HCT116 (cell line): ENCODE data around the gene ARHGAP21. TPM values are rescaled to one million over a fixed set of nuclear protein-coding genes. Genes with fewer than 3 reads are reported as not detected.

Experiments used
- ATAC-seq: fragments of 200-7000 bp; cut with Tn5 transposase; 2 replicates; pipeline ENCODE4 v1.9.1; 2020; ENCODE audit warnings: mild to moderate bottlenecking, moderate library complexity
- BruUV-seq: library from RNA; stranded (reverse); fragments of 400-500 nt; replicated peaks from 2 replicates; lab custom pipeline; 2021; lab: Mats Ljungman, UMichigan
- CTCF ChIA-PET: fragments of 300-600 bp; sonication (Branson Sonifier 250); formaldehyde crosslinking; loops from one replicate; lab custom pipeline; 2021; ENCODE audit warnings: antibody characterized with exemption; lab: Charles Lee
- POLR2A ChIA-PET: fragments of 300-600, 350-600 bp; sonication (Branson Sonifier 250); formaldehyde crosslinking; loops from one replicate; lab custom pipeline; 2021; ENCODE audit warnings: antibody characterized with exemption; lab: Charles Lee
- RAD21 ChIA-PET, 2 experiments: fragments of 300-600 bp; sonication (Branson Sonifier 250); formaldehyde crosslinking; loops; one replicate each; lab custom pipeline; 2023; ENCODE audit warnings: low total read pairs in 2 of 2; ENCODE audit not compliant: uncharacterized antibody in 2 of 2, unreplicated experiment in 2 of 2, low non-redundant PET in 1 of 2; lab: Charles Lee
- DNase-seq: peaks from one replicate; pipeline ENCODE4 v3.0.0-alpha.2; 2010; ENCODE audit warnings: low read depth, low spot score
- H2AFZ ChIP-seq: fragments of 200-600 bp; shearing (Covaris generic), sonication (generic); 2 replicates; pipeline ENCODE4 v1.6.1; 2017; ENCODE audit warnings: low read depth, mixed run types, mixed read lengths, antibody characterized with exemption, low read length; ENCODE audit not compliant: poor library complexity, severe bottlenecking
- H3K27ac ChIP-seq: 2 replicates; pipeline ENCODE4 v1.5.1; 2012; ENCODE audit warnings: low read depth, low read length
- H3K27me3 ChIP-seq: fragments of 200-600 bp; sonication (generic); 2 replicates; pipeline ENCODE4 v1.6.1; 2016; ENCODE audit warnings: mixed run types, low read length, mixed read lengths; ENCODE audit not compliant: insufficient read depth
- H3K36me3 ChIP-seq, 2 experiments: fragments of 200-500 bp in 1 of 2; fragments of 200-600 bp in 1 of 2; sonication (Bioruptor generic) in 1 of 2; sonication (generic) in 1 of 2; 2 replicates each; pipeline versions ENCODE4 v1.5.1 to v1.6.1; 2014 to 2016; ENCODE audit warnings: low read length in 2 of 2, inconsistent platforms in 1 of 2, mixed read lengths in 1 of 2, mixed run types in 1 of 2; ENCODE audit not compliant: insufficient read depth in 2 of 2, control insufficient read depth in 1 of 2
- H3K4me1 ChIP-seq, 2 experiments: fragments of 200-600 bp in 1 of 2; sonication (generic) in 1 of 2; 2 replicates each; pipeline versions ENCODE4 v1.5.1 to v1.6.1; 2012 to 2017; ENCODE audit warnings: low read length in 2 of 2, inconsistent platforms in 1 of 2, mild to moderate bottlenecking in 1 of 2, mixed read lengths in 1 of 2, mixed run types in 1 of 2, moderate library complexity in 1 of 2; ENCODE audit not compliant: insufficient read depth in 2 of 2, control insufficient read depth in 1 of 2
- H3K4me2 ChIP-seq: fragments of 200-600 bp; sonication (generic); 2 replicates; pipeline ENCODE4 v1.6.1; 2017; ENCODE audit warnings: mixed run types, low read length, mixed read lengths
- H3K4me3 ChIP-seq, 2 experiments: fragments of 200-600 bp in 1 of 2; sonication (generic) in 1 of 2; replicated peaks in 1 of 2; 2 replicates each; pipeline ENCODE4 v1.5.1; 2011 to 2016; ENCODE audit warnings: low read length in 2 of 2, control low read depth in 1 of 2, low read depth in 1 of 2, mild to moderate bottlenecking in 1 of 2, mixed read lengths in 1 of 2, mixed run types in 1 of 2
- H3K79me2 ChIP-seq: fragments of 200-600 bp; sonication (generic); 2 replicates; pipeline ENCODE4 v1.6.1; 2017; ENCODE audit warnings: mild to moderate bottlenecking, mixed run types, low read length, moderate library complexity, mixed read lengths; ENCODE audit not compliant: insufficient read depth
- H3K9ac ChIP-seq: fragments of 200-600 bp; sonication (generic); 2 replicates; pipeline ENCODE4 v1.6.1; 2016; ENCODE audit warnings: low read length, mixed read lengths
- H3K9me2 ChIP-seq: fragments of 200-600 bp; sonication (generic), shearing (Covaris generic); 2 replicates; pipeline ENCODE4 v1.6.1; 2017; ENCODE audit warnings: mixed run types, mild to moderate bottlenecking, moderate library complexity; ENCODE audit not compliant: insufficient read depth
- H3K9me3 ChIP-seq, 2 experiments: fragments of 200-500 bp in 1 of 2; fragments of 200-600 bp in 1 of 2; sonication (Bioruptor generic) in 1 of 2; sonication (generic) in 1 of 2; 2 replicates each; pipeline ENCODE4 v1.6.1; 2014 to 2017; ENCODE audit warnings: low read length in 2 of 2, mixed read lengths in 2 of 2, inconsistent platforms in 1 of 2, low read depth in 1 of 2, mild to moderate bottlenecking in 1 of 2, mixed run types in 1 of 2, moderate library complexity in 1 of 2; ENCODE audit not compliant: control insufficient read depth in 1 of 2, insufficient read depth in 1 of 2
- H4K20me1 ChIP-seq: fragments of 200-600 bp; sonication (generic), shearing (Covaris generic); 2 replicates; pipeline ENCODE4 v1.6.1; 2017; ENCODE audit warnings: mixed run types, mild to moderate bottlenecking, moderate library complexity; ENCODE audit not compliant: insufficient read depth
- CEBPB ChIP-seq: IDR thresholded peaks from 2 replicates; pipeline ENCODE4 v1.6.1; 2012; ENCODE audit warnings: low read depth
- EZH2 ChIP-seq: fragments of 200-600 bp; sonication (generic); IDR thresholded peaks from 2 replicates; pipeline ENCODE4 v1.6.1; 2017; ENCODE audit warnings: antibody characterized with exemption, mixed run types
- EZH2phosphoT487 ChIP-seq: fragments of 200-600 bp; IDR thresholded peaks from 2 replicates; pipeline ENCODE4 v1.6.1; 2018; ENCODE audit warnings: antibody characterized with exemption, borderline replicate concordance
- POLR2A ChIP-seq: IDR thresholded peaks from 2 replicates; pipeline ENCODE4 v1.7.0; 2011; ENCODE audit warnings: borderline replicate concordance; ENCODE audit not compliant: insufficient read depth, insufficient read length; ENCODE audit errors: extremely low read depth
- POLR2AphosphoS5 ChIP-seq: IDR thresholded peaks from 2 replicates; pipeline ENCODE4 v1.6.1; 2011; ENCODE audit warnings: mild to moderate bottlenecking, low read depth, low read length, moderate library complexity
- RAD21 ChIP-seq: IDR thresholded peaks from 2 replicates; pipeline ENCODE4 v1.6.1; 2012; ENCODE audit warnings: low read depth, mild to moderate bottlenecking
- SRF ChIP-seq: IDR thresholded peaks from 2 replicates; pipeline ENCODE4 v1.6.1; 2012; ENCODE audit warnings: low read depth
- ZFX ChIP-seq: fragments of 450-650 bp; IDR thresholded peaks from 2 replicates; pipeline ENCODE4 v1.6.1; 2017
- intact Hi-C: fragments of 100-400 bp; cut with micrococcal nuclease; formaldehyde crosslinking; loops from 2 replicates; pipeline ENCODE4 v1.10.0; 2022
- total RNA-seq: library from RNA; stranded (reverse); gene quantifications from one replicate; pipeline ENCODE4 v1.2.1, GENCODE V29; 2021; ENCODE audit not compliant: unreplicated experiment
- TF ChIP-seq, protein P1 (sequence below): IDR thresholded peaks from 2 replicates; pipeline ENCODE4 v1.6.1; 2012
- TF ChIP-seq, protein P2 (sequence below): IDR thresholded peaks from 2 replicates; pipeline ENCODE4 v1.6.1; 2012; ENCODE audit warnings: low read depth

ARHGAP21 gene
- total RNA-seq, 1 experiment from 2014 or later: 47.7 TPM

DNA sequence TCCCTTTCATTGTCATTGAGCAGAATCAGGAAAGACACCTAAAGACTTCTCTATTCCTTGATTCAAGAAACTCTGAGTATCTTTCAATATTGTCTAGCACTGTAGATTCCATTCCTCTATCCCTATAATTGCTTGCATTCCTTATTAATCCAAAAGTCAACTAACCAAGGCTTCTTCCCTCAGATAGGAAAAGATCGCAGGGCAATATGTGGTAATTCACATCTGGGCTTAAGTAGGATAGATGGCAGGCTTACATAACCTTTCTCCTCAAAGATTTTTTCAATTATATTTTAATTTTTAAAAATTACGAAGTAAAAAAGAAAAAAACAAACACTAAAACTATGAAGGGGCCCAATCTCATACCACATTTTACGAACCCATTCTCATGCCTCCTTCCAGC is 7.1 kb upstream of the ARHGAP21 start:
- ATAC-seq: no peak

More for the DNA sequence above, 7.1 kb upstream of the ARHGAP21 start:
- no peaks in the 10 kb centered on the region for H3K27me3 ChIP-seq
- no peak overlapping the region for H3K4me2 ChIP-seq
- H3K4me3 ChIP-seq: no peak overlapping the region
- TF ChIP-seq POLR2A: no peak
- TF ChIP-seq, protein P1, sequence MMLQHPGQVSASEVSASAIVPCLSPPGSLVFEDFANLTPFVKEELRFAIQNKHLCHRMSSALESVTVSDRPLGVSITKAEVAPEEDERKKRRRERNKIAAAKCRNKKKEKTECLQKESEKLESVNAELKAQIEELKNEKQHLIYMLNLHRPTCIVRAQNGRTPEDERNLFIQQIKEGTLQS: no peak
- no peak for TF ChIP-seq EZH2
- TF ChIP-seq POLR2AphosphoS5: no peak
- no peak for TF ChIP-seq EZH2phosphoT487
- no peak for TF ChIP-seq ZFX
- TF ChIP-seq RAD21: no peak
- TF ChIP-seq, protein P2, sequence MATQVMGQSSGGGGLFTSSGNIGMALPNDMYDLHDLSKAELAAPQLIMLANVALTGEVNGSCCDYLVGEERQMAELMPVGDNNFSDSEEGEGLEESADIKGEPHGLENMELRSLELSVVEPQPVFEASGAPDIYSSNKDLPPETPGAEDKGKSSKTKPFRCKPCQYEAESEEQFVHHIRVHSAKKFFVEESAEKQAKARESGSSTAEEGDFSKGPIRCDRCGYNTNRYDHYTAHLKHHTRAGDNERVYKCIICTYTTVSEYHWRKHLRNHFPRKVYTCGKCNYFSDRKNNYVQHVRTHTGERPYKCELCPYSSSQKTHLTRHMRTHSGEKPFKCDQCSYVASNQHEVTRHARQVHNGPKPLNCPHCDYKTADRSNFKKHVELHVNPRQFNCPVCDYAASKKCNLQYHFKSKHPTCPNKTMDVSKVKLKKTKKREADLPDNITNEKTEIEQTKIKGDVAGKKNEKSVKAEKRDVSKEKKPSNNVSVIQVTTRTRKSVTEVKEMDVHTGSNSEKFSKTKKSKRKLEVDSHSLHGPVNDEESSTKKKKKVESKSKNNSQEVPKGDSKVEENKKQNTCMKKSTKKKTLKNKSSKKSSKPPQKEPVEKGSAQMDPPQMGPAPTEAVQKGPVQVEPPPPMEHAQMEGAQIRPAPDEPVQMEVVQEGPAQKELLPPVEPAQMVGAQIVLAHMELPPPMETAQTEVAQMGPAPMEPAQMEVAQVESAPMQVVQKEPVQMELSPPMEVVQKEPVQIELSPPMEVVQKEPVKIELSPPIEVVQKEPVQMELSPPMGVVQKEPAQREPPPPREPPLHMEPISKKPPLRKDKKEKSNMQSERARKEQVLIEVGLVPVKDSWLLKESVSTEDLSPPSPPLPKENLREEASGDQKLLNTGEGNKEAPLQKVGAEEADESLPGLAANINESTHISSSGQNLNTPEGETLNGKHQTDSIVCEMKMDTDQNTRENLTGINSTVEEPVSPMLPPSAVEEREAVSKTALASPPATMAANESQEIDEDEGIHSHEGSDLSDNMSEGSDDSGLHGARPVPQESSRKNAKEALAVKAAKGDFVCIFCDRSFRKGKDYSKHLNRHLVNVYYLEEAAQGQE: no peak
- TF ChIP-seq SRF: no peak
- no peak for TF ChIP-seq CEBPB
- H4K20me1 ChIP-seq: no peaks in the 10 kb centered on the region
- no peak overlapping the region for H2AFZ ChIP-seq
- no TSS peak for BruUV-seq
- H3K27ac ChIP-seq: no peak overlapping the region
- peaks cover 5 to 13% of the 10 kb centered on the region in 2 experiments; a peak in 3 of 4 replicates for H3K4me1 ChIP-seq
- H3K36me3 ChIP-seq: no peaks in the 10 kb centered on the region
- H3K9ac ChIP-seq: no peak overlapping the region
- H3K79me2 ChIP-seq: no peaks in the 10 kb centered on the region
- DNase-seq: no peak
- ChIA-PET POLR2A (no interaction called here), RAD21 (no interaction called here), CTCF (no interaction called here)
- H3K9me2 ChIP-seq: no peaks in the 10 kb centered on the region
- H3K9me3 ChIP-seq: no peaks in the 10 kb centered on the region
- intact Hi-C loops: no loop called here
